Suppressor macrophage treated with lipopolysaccharide for 1 hour (primary cell): ENCODE results near the gene MRFAP1L1.
"Not testable (repeated sequence)": the region's sequence is repeated elsewhere in the genome, so short reads cannot be mapped to it uniquely, and the experiment has no call there.

Experiments used
- DNase-seq, 3 donors: peaks; one replicate each; pipeline ENCODE4 v3.0.0-alpha.2; 2020 to 2022

MRFAP1L1 gene

GRCh38 chr4:6733358-6734164 lies 23.9 kb upstream of the MRFAP1L1 start:
- DNase-seq, result no peak

DNA sequence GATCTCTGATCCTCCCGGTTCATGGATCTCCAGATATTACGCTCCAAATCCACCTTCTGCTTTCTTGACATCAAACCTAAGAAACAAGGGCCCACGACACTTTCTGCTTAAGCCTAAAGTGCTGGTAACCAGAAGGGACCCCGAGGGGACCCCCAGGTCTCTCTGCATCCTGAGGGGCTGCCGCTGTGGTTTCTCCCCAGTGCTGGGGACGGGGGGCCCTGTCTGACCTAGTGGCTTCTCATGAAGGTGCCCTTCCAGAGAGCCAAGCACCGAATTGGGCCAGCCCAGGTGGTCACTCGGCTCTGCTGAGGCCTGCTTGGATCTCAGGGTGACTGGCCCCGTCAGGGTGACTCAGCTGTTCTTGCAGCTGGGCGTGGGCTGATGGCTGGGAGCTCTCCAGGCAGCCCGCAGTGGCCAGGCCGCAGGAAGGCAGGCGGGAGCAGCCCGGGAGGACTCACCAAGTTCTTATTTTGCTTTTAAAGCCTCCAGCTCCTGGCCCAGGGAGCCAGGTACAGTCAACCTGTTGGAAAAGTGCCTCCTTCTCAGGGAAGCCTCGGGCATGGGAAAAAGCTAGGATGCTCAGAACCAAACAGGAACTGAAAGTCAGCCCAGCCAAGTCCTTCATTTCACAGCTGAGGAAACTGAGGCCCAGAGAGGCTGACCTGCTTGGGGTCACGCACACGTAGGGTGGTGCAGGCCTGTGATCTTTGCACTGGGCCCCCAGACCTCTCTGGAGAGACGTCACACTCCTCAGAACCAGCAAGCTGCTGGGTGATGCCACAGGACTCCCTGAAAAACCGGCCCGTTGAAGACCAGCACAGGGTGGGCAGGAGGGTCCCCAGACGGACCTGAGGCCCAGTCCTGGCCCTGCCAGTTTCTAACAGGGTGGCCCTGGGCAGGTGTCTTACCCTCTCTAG lies 23.0 kb upstream of the MRFAP1L1 start:
- DNase-seq, result peak; percentile 85 to 92 (median 87)

DNA sequence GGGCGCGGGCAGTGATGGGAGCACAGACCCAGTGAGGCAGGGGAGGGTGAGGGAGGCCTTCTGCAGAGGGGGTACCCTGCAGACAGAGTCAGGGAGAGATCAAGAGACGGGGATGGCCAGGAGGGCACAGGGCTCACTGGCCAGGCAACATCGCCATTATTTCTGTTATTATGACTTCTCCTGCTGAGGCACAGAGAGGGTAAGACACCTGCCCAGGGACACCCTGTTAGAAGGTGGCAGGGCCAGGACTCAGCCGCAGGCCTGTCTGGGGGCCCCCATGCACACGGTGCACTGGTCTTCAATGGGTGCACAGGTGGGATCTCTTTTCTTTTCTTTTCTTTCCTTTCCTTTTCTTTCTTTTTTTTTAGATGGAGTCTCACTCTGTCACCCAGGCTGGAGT lies 22.1 kb upstream of the MRFAP1L1 start:
- no peak for DNase-seq

GRCh38 chr4:6731318-6731675 lies 21.6 kb upstream of the MRFAP1L1 start:
- no peak for DNase-seq

DNA sequence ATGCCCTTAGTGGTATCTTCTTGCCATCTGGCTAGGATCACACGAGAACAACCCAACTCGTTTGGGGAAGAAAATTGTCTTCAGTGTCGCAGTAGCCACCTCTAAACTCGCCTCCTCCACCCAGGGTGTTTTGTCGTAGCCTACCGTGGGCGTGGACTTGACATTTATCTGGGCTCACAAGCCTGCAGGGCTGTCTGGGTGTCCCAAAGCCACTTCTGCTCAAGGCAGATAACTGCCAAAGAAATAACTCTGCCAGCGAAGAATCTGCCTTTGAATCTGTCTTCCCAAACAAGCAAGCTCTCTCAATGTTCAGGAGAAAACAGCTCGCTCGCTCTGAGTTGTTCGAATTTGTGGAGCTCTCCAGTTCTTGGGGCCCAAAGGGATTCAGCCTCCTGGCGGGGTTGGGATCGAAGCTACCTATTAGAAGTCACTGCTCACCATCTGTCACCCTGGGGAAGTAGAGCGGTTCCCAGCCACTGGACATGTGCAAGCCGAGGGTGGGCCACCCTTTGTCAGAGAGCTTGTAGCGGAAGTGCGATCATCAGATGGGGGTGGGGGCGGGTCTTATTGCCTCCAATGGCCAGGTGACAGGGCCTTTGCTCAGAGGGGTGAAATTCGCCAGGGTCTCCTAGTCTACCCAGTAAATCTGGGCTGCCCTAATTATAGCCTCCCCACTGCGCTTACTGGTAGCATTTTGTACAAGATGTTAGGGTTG lies 21.1 kb upstream of the MRFAP1L1 start:
- peak; percentile 64 to 69 (median 66) for DNase-seq

DNA sequence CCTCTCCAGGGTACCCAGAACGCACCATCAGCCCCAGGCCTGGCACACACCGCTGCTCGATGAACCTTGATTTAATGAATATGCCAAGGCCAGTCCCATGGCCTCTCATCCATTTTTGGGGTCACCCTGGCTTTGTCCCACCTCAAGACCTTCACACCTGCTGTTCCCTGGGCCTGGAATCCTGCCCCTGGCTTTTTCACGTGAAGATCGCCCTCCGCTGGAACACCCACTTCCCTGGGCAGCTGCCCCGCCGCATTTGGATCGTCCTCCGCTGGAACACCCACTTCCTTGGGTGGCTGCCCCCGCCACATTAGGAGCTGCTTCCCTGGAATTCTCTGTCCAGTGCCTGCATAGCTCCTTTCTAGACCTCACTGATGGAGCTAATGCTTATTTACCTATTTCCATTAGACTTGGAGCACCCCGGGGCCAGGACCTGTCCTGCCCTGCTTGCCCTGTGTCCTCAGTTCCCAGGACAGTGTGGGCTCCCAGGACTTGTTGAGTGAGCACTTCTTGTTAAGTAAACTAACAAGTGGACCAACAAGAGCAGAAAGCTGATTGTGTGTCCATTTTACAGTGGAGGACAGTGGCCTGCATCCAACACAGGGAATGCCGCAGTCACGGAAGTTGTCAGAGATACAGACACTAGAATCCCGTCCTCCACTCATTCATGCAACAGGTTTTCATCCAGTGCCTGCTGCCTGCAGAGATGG lies 18.8 kb upstream of the MRFAP1L1 start:
- DNase-seq, result no peak

- DNase-seq, result no peak
Observed at GRCh38 chr4:6727943-6728250, 18.2 kb upstream of the MRFAP1L1 start.

GRCh38 chr4:6727081-6727942 lies 17.6 kb upstream of the MRFAP1L1 start:
- DNase-seq, result no peak

DNA sequence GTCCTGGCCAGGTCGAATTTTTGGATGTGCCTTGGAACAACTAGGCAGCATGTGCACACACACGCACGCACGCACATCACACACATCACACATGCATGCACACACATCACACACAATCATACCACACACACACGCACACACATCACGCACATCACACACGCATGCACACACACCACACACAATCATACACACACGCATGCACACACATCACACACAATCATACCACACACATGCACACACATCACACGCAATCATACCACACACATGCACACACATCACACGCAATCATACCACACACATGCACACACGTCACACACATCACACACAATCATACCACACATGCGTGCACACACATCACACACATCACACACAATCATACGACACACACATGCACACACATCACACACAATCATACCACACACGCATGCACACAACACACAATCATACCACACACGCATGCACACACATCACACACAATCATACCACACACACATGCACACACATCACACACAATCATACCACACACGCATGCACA lies 15.8 kb upstream of the MRFAP1L1 start:
- not testable (repeated sequence) for DNase-seq

DNA sequence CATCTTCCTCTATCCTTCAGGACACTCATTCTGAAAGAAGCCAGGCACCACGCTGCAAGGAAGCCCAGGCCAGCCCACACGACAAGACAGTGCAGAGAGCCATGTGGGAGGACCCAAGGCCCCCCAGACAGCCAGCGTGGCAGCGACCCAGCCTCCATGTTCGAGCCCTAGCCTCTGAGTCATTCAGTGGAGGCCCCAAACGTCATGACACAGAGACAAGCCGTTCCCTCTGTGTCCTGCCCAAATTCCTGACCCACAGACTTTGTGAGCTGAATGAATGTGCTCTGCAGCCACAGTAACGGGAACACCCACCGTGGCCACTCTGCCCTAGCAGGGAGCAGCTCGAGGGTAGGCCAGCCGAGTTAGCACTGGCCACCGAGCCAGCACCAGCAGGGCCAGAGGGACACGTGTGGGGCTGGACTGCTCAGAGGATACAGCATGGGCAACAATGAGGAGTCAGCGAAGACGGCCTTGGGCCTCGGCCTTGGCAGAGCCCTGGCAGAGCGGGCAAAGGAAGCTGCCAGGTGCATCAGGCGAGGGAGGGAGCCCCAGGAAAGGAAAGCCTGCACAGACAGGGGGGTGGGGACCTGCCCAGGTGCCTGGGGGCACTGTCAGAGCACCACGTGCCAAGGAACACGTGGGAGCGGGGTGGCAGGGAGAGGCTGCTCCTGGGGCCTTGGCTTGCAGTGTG lies 14.9 kb upstream of the MRFAP1L1 start:
- DNase-seq, result no peak

GRCh38 chr4:6723851-6724250 lies 14.2 kb upstream of the MRFAP1L1 start:
- DNase-seq, result no peak

DNA sequence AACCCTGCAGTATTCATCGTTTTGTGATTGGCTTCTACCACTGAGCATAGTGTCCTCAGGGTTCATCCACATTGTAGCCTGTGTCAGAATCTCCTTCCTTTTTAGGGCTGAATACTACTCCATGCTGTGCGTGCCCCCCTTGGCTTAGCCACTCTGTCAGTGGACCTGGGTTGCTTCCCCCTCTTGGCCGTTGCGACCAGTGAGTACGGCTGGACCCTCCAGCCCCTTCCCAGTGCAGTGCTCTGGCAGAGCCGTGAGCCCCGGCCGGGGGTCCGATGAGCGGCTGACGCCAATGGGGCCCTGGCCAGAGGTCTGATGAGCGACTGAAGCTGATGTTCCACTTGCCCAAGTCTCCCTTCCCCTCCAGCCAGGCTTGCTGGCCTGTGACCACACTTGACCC lies 13.2 kb upstream of the MRFAP1L1 start:
- DNase-seq, result no peak

- no peak for DNase-seq
Observed at GRCh38 chr4:6721121-6721520, 11.5 kb upstream of the MRFAP1L1 start.

DNA sequence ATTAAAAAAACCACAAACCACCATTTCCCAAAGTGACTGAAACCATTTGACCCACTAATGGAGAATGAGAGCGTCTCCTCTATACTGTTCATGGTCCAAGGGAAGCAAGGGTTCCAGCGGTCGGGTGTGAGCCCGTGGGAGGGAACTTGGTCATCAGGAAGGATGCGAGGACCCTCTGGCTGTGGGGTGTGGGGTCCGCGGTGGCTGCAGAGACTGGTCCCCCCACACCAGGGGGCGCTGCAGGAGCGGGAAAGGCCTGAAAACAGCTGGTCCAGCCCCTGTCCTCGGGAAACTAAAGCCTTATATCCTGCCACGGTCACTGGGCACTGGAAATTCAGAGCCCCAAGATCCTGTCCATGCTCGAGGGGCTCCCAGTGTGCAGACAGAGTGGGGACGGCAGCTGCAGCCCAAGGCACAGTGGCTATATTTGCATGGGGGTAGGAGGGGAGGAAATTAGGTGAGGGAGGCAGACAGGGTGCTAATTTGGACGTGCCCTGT lies 10.6 kb upstream of the MRFAP1L1 start:
- peak; percentile 80 to 95 (median 88) for DNase-seq

DNA sequence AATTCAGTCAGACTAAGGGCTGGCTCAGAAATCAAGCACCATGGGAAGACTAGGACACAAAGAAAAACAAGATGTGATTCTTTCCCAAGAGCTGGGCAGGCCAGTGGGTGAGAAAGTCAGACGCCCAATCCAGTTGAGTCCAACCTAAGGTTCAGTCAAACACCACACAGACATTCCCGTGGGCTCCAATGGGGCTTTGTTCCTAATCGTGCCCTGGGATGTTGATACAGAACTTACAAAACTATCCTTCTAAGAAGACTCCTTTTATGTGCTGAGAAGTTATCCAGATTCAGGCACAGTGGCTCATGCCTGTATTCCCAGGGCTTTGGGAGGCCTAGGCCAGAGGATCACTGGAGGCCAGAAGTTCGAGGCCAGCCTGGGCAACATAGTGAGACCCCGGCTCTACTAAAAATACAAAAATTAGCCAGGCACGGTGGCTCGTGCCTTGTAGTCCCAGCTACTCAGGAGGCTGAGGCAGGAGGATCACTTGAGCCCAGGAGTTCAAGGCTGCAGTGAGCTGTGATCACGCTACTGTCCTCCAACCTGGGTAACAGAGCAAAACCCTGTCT lies 10.0 kb upstream of the MRFAP1L1 start:
- DNase-seq, result no peak

DNA sequence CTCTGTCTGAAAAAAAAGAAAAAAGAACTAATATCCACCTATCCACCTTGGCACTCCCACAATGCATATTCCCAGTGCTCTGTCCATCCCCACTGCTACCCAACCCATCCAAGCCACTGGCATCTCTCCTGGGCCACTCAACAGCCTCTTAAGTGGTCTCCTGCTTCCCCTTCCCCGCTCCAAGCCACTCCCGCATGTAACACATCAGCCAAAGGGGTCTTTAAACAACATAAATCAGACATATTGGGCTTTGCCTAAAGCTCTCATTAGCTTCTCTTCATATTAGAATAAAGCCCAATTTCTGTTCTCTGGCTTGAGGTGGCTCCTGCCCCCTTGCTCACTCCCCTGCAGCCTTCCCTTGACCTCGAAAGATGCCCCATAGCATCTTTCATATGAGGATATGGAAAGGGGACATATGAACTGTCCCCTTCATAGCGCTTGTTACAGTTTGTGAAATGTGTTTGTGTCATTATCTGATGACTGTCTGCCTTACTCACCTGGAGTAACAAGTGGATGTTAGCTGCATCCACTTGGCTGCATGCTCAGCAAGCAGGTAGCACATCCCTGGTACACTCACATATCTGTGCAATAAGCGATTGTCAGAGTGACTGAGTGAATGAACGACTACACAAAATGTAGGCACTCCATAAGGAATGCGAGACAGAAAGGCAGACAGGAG lies 9.4 kb upstream of the MRFAP1L1 start:
- no peak for DNase-seq

GRCh38 chr4:6716958-6717655 lies 7.4 kb upstream of the MRFAP1L1 start:
- no peak for DNase-seq

DNA sequence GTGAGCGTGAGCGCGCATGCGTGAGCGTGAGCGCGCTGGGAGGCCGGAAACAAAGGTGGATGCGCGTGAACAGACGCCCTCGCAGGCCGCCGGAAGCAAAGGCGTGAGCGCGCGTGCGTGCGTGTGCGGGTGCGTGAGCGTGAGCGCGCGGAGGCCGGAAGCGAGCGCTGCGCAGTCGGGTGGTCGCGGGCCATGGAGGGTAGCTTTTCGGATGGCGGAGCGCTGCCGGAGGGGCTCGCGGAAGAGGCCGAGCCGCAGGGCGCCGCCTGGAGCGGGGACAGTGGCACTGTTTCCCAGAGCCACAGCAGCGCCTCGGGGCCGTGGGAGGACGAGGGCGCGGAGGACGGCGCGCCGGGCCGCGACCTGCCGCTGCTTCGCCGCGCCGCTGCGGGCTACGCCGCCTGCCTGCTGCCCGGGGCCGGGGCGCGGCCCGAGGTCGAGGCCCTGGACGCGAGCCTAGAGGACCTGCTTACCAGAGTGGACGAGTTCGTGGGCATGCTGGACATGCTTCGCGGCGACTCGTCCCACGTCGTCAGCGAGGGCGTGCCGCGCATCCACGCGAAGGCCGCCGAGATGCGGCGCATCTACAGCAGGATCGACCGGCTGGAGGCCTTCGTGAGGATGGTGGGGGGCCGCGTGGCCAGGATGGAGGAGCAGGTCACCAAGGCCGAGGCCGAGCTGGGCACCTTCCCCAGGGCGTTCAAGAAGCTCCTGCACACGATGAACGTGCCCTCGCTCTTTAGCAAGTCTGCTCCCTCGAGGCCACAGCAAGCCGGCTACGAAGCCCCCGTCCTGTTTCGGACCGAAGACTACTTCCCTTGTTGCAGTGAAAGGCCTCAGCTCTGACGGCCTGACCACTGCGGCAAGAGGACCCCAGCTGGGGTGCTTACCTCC lies 6.6 kb upstream of the MRFAP1L1 start, which contains the start of gene BLOC1S4:
TSS of gene BLOC1S4 (plus strand) at position 157 of the 894 bp plus-strand sequence. CDS start at position 193, 36 bp downstream.
- peak; percentile 89 to 95 (median 93) for DNase-seq
